ENCODE data around the gene GBX1. TPM values are rescaled to one million over a fixed set of nuclear protein-coding genes. Genes with fewer than 3 reads are reported as not detected.

Gene GBX1
- polyA plus RNA-seq, 1 donor from 2014 or later: not detected

GRCh38 chr7:151124481-151124880 is 43.0 kb downstream of the GBX1 start:
- Histone ChIP-seq H4K20me1 (ENCODE audit: insufficient read depth) (peaks cover 13% of the 10 kb centered on the region), H3K27ac (ENCODE audit: low read length) (no peak overlapping the region), H3K79me2 (replicated peaks; ENCODE audit: insufficient read depth, low read length) (no peaks in the 10 kb centered on the region), H3F3A (ENCODE audit: insufficient read depth, low read length, poor library complexity, severe bottlenecking) (peaks cover 4% of the 10 kb centered on the region), H3K4me3 (ENCODE audit: low read length) (no peak overlapping the region), H2AFZ (ENCODE audit: low read depth, low read length) (no peak overlapping the region), H3K9ac (ENCODE audit: low read length) (no peak overlapping the region), H3K9me2 (ENCODE audit: insufficient read depth, low read length) (no peaks in the 10 kb centered on the region), H3K27me3 (ENCODE audit: insufficient read depth, low read depth, low read length) (no peaks in the 10 kb centered on the region), H3K36me3 (ENCODE audit: insufficient read depth, low read length) (no peaks in the 10 kb centered on the region), H3K9me3 (ENCODE audit: low read length) (no peaks in the 10 kb centered on the region), H3K4me2 (ENCODE audit: low read length) (no peak overlapping the region)
- TF ChIP-seq CTCF (IDR thresholded peaks at IDR 0.05; ENCODE audit: poor library complexity, severe bottlenecking) (no peak), EP300 (conservative IDR thresholded peaks at IDR 0.05; ENCODE audit: poor library complexity, severe bottlenecking) (no peak), SMC3 (conservative IDR thresholded peaks at IDR 0.05; ENCODE audit: poor library complexity) (no peak), EZH2 (IDR thresholded peaks at IDR 0.05; ENCODE audit: borderline replicate concordance, insufficient read depth, low read length, poor library complexity, severe bottlenecking) (no peak), RAD21 (conservative IDR thresholded peaks at IDR 0.05) (no peak), POLR2AphosphoS5 (IDR thresholded peaks at IDR 0.05) (no peak), TAF1 (IDR thresholded peaks at IDR 0.05; ENCODE audit: low read depth) (no peak), MXI1 (conservative IDR thresholded peaks at IDR 0.05; ENCODE audit: poor library complexity, severe bottlenecking) (no peak)
- TF ChIP-seq, protein P1, sequence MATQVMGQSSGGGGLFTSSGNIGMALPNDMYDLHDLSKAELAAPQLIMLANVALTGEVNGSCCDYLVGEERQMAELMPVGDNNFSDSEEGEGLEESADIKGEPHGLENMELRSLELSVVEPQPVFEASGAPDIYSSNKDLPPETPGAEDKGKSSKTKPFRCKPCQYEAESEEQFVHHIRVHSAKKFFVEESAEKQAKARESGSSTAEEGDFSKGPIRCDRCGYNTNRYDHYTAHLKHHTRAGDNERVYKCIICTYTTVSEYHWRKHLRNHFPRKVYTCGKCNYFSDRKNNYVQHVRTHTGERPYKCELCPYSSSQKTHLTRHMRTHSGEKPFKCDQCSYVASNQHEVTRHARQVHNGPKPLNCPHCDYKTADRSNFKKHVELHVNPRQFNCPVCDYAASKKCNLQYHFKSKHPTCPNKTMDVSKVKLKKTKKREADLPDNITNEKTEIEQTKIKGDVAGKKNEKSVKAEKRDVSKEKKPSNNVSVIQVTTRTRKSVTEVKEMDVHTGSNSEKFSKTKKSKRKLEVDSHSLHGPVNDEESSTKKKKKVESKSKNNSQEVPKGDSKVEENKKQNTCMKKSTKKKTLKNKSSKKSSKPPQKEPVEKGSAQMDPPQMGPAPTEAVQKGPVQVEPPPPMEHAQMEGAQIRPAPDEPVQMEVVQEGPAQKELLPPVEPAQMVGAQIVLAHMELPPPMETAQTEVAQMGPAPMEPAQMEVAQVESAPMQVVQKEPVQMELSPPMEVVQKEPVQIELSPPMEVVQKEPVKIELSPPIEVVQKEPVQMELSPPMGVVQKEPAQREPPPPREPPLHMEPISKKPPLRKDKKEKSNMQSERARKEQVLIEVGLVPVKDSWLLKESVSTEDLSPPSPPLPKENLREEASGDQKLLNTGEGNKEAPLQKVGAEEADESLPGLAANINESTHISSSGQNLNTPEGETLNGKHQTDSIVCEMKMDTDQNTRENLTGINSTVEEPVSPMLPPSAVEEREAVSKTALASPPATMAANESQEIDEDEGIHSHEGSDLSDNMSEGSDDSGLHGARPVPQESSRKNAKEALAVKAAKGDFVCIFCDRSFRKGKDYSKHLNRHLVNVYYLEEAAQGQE (IDR thresholded peaks at IDR 0.05; ENCODE audit: borderline replicate concordance): no peak

DNA sequence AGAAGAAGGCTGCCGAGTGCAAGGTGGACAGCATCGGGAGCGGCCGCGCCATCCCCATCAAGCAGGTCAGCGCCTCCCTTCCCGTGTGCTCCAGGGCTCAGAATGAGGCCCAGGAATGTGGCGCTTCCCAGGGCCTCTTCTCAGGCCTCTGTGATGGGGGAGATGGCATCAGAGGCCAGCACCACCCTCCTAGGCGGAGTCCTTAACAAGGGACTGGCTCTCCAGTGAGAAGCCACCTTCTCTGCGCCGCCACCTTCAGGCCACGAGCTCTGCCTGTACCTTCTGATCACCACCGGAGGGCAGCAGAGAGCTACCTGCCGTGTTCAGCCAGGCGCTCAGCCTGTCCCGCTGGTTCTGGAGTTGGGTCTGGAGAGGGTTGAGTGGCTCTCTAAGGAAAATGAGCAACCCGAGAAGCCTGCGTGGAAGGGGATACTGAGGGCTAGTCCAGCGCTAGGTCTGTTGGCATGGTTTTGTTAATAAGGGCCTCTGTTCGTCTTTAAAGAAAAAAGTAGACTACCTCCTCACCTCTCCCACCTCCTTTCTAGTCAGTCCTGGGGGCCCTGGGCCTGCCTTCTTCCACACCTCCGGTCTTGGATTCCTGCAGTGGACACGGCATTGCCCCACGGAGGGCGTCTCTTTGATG is 43.6 kb downstream of the GBX1 start:
- Histone ChIP-seq H3K9ac (ENCODE audit: low read length) (no peak overlapping the region), H3K9me3 (ENCODE audit: low read length) (no peaks in the 10 kb centered on the region), H3K27me3 (ENCODE audit: insufficient read depth, low read depth, low read length) (no peaks in the 10 kb centered on the region), H3K27ac (ENCODE audit: low read length) (no peak overlapping the region), H3K4me2 (ENCODE audit: low read length) (no peak overlapping the region), H3K4me3 (ENCODE audit: low read length) (no peak overlapping the region), H4K20me1 (ENCODE audit: insufficient read depth) (peaks cover 13% of the 10 kb centered on the region), H2AFZ (ENCODE audit: low read depth, low read length) (no peak overlapping the region), H3F3A (ENCODE audit: insufficient read depth, low read length, poor library complexity, severe bottlenecking) (peaks cover 4% of the 10 kb centered on the region), H3K79me2 (replicated peaks; ENCODE audit: insufficient read depth, low read length) (no peaks in the 10 kb centered on the region), H3K9me2 (ENCODE audit: insufficient read depth, low read length) (no peaks in the 10 kb centered on the region), H3K36me3 (ENCODE audit: insufficient read depth, low read length) (no peaks in the 10 kb centered on the region)
- TF ChIP-seq MXI1 (conservative IDR thresholded peaks at IDR 0.05; ENCODE audit: poor library complexity, severe bottlenecking) (no peak), CTCF (IDR thresholded peaks at IDR 0.05; ENCODE audit: poor library complexity, severe bottlenecking) (peak; percentile 99), SMC3 (conservative IDR thresholded peaks at IDR 0.05; ENCODE audit: poor library complexity) (peak; percentile 95), EZH2 (IDR thresholded peaks at IDR 0.05; ENCODE audit: borderline replicate concordance, insufficient read depth, low read length, poor library complexity, severe bottlenecking) (no peak), RAD21 (conservative IDR thresholded peaks at IDR 0.05) (peak; percentile 95)

All from neural cell (in vitro differentiated cells).